Adrenal gland (tissue), 5 donors: ENCODE measurements around the gene CBY2.
"Not testable (repeated sequence)": the region's sequence is repeated elsewhere in the genome, so short reads cannot be mapped to it uniquely, and the experiment has no call there.

ENCODE experiments used
- CTCF ChIP-seq, 6 experiments: fragments of 450-650 bp in 4 of 6; fragments of 200-600 bp in 2 of 6; sonication (generic) in 1 of 6; IDR thresholded peaks; 1 replicate in 5 of 6; 2 replicates in 1 of 6; pipeline versions ENCODE4 v1.5.1 to v1.8.0; 2016 to 2021; ENCODE audit warnings: antibody characterized with exemption in 6 of 6, mild to moderate bottlenecking in 2 of 6, moderate library complexity in 1 of 6
- POLR2A ChIP-seq, 2 donors: fragments of 450-650 bp; IDR thresholded peaks; one replicate each; pipeline ENCODE4 v1.6.1; 2017; ENCODE audit warnings: antibody characterized with exemption in 2 of 2, mild to moderate bottlenecking in 2 of 2, moderate library complexity in 1 of 2
- donor health status: DM: no; HTN: no; CAD: no.

- not testable (repeated sequence) for TF ChIP-seq CTCF, POLR2A (IDR thresholded peaks at IDR 0.05)
Observed at GRCh38 chr13:45662903-45663302, 39.2 kb upstream of the CBY2 start.
